ENCODE data around the gene MT1E.

GRCh38 chr16:56594292-56594619 is 31.3 kb upstream of the MT1E start:
- TF ChIP-seq ZNF423 (CRISPR knock-in tag; IDR thresholded peaks at IDR 0.05) = no peak
- no peak for TF ChIP-seq CTCF (IDR thresholded peaks at IDR 0.05)
- TF ChIP-seq NFYB (CRISPR knock-in tag; conservative IDR thresholded peaks at IDR 0.05; ENCODE audit: low read depth) = no peak
- TF ChIP-seq ZNF416 (CRISPR knock-in tag; IDR thresholded peaks at IDR 0.05) = no peak
- no peak for TF ChIP-seq CREB1 (CRISPR knock-in tag; IDR thresholded peaks at IDR 0.05)
- TF ChIP-seq CREM (CRISPR knock-in tag; IDR thresholded peaks at IDR 0.05) = no peak
- TF ChIP-seq SP1 (CRISPR knock-in tag; conservative IDR thresholded peaks at IDR 0.05) = no peak
- TF ChIP-seq USF2 (CRISPR knock-in tag; IDR thresholded peaks at IDR 0.05) = no peak
- TF ChIP-seq, protein P1, sequence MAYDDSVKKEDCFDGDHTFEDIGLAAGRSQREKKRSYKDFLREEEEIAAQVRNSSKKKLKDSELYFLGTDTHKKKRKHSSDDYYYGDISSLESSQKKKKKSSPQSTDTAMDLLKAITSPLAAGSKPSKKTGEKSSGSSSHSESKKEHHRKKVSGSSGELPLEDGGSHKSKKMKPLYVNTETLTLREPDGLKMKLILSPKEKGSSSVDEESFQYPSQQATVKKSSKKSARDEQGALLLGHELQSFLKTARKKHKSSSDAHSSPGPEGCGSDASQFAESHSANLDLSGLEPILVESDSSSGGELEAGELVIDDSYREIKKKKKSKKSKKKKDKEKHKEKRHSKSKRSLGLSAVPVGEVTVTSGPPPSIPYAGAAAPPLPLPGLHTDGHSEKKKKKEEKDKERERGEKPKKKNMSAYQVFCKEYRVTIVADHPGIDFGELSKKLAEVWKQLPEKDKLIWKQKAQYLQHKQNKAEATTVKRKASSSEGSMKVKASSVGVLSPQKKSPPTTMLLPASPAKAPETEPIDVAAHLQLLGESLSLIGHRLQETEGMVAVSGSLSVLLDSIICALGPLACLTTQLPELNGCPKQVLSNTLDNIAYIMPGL (CRISPR knock-in tag; IDR thresholded peaks at IDR 0.05) = no peak
- TF ChIP-seq KAT7 (CRISPR knock-in tag; IDR thresholded peaks at IDR 0.05; ENCODE audit: borderline replicate concordance) = no peak
- no peak for TF ChIP-seq ZNF138 (CRISPR knock-in tag; conservative IDR thresholded peaks at IDR 0.05)

All from WTC11 (cell line).